ENCODE measurements around the gene RCCD1. TPM values are rescaled to one million over a fixed set of nuclear protein-coding genes. Genes with fewer than 3 reads are reported as not detected.

RCCD1 gene
- total RNA-seq, 1 donor from 2014 or later, result 14.3 TPM

GRCh38 chr15:90941038-90941437 is 13.6 kb upstream of the RCCD1 start:
- peaks cover 9% of the 10 kb centered on the region for H3K4me1 Mint-ChIP-seq (ENCODE audit: low read depth)
- no peak overlapping the region for H3K4me3 Mint-ChIP-seq (ENCODE audit: unreplicated experiment)
- peaks cover 27% of the 10 kb centered on the region for H3K36me3 Mint-ChIP-seq (ENCODE audit: low read depth)
- H3K9me3 Mint-ChIP-seq (ENCODE audit: low read depth), result no peaks in the 10 kb centered on the region
- no peak for DNase-seq (ENCODE audit: low spot score)
- H3K27ac Mint-ChIP-seq (ENCODE audit: unreplicated experiment), result no peak overlapping the region
- TF ChIP-seq CTCF (IDR thresholded peaks at IDR 0.05), result no peak
- no peaks in the 10 kb centered on the region for H3K27me3 Mint-ChIP-seq (ENCODE audit: low read depth)

- Mint-ChIP-seq H3K27ac (ENCODE audit: unreplicated experiment) (no peak overlapping the region), H3K27me3 (ENCODE audit: low read depth) (no peaks in the 10 kb centered on the region), H3K4me3 (ENCODE audit: unreplicated experiment) (no peak overlapping the region), H3K36me3 (ENCODE audit: low read depth) (peaks cover 31% of the 10 kb centered on the region), H3K4me1 (ENCODE audit: low read depth) (no peaks in the 10 kb centered on the region), H3K9me3 (ENCODE audit: low read depth) (no peaks in the 10 kb centered on the region)
- DNase-seq (ENCODE audit: low spot score), result peak; percentile 56
- no peak for TF ChIP-seq CTCF (IDR thresholded peaks at IDR 0.05)
Measured at GRCh38 chr15:90942354-90943120, 12.1 kb upstream of the RCCD1 start.

- Mint-ChIP-seq H3K36me3 (ENCODE audit: low read depth) (peaks cover 33% of the 10 kb centered on the region), H3K4me3 (ENCODE audit: unreplicated experiment) (no peak overlapping the region), H3K9me3 (ENCODE audit: low read depth) (no peaks in the 10 kb centered on the region), H3K27me3 (ENCODE audit: low read depth) (no peaks in the 10 kb centered on the region), H3K4me1 (ENCODE audit: low read depth) (no peaks in the 10 kb centered on the region), H3K27ac (ENCODE audit: unreplicated experiment) (no peak overlapping the region)
- no peak for TF ChIP-seq CTCF (IDR thresholded peaks at IDR 0.05)
- DNase-seq (ENCODE audit: low spot score), result no peak
Measured at GRCh38 chr15:90945091-90945490, 9.6 kb upstream of the RCCD1 start.

GRCh38 chr15:90946538-90946937 is 8.1 kb upstream of the RCCD1 start:
- no peak for DNase-seq (ENCODE audit: low spot score)
- H3K4me1 Mint-ChIP-seq (ENCODE audit: low read depth), result no peaks in the 10 kb centered on the region
- H3K9me3 Mint-ChIP-seq (ENCODE audit: low read depth), result no peaks in the 10 kb centered on the region
- no peak for TF ChIP-seq CTCF (IDR thresholded peaks at IDR 0.05)
- no peak overlapping the region for H3K27ac Mint-ChIP-seq (ENCODE audit: unreplicated experiment)
- H3K27me3 Mint-ChIP-seq (ENCODE audit: low read depth), result no peaks in the 10 kb centered on the region
- H3K4me3 Mint-ChIP-seq (ENCODE audit: unreplicated experiment), result no peak overlapping the region
- H3K36me3 Mint-ChIP-seq (ENCODE audit: low read depth), result peaks cover 26% of the 10 kb centered on the region

- TF ChIP-seq CTCF (IDR thresholded peaks at IDR 0.05), result no peak
- no peak overlapping the region for H3K27ac Mint-ChIP-seq (ENCODE audit: unreplicated experiment)
- no peaks in the 10 kb centered on the region for H3K4me1 Mint-ChIP-seq (ENCODE audit: low read depth)
- no peak overlapping the region for H3K4me3 Mint-ChIP-seq (ENCODE audit: unreplicated experiment)
- no peaks in the 10 kb centered on the region for H3K9me3 Mint-ChIP-seq (ENCODE audit: low read depth)
- H3K27me3 Mint-ChIP-seq (ENCODE audit: low read depth), result no peaks in the 10 kb centered on the region
- peaks cover 27% of the 10 kb centered on the region for H3K36me3 Mint-ChIP-seq (ENCODE audit: low read depth)
- peak; percentile 61 for DNase-seq (ENCODE audit: low spot score)
Measured at GRCh38 chr15:90946941-90947576, 7.6 kb upstream of the RCCD1 start.
